Activated CD4-positive, alpha-beta T cell treated with anti-CD3 and anti-CD28 coated beads, Interleukin-2, amount 50 U/mL, for 16 hours (primary cell): ENCODE data around the gene STUM.
"Not testable (repeated sequence)": the region's sequence is repeated elsewhere in the genome, so short reads cannot be mapped to it uniquely, and the experiment has no call there.

Experiments used
- DNase-seq: peaks from one replicate; pipeline ENCODE4 v3.0.0-alpha.2; 2020

The STUM gene, protein sequence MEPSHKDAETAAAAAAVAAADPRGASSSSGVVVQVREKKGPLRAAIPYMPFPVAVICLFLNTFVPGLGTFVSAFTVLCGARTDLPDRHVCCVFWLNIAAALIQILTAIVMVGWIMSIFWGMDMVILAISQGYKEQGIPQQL

DNA sequence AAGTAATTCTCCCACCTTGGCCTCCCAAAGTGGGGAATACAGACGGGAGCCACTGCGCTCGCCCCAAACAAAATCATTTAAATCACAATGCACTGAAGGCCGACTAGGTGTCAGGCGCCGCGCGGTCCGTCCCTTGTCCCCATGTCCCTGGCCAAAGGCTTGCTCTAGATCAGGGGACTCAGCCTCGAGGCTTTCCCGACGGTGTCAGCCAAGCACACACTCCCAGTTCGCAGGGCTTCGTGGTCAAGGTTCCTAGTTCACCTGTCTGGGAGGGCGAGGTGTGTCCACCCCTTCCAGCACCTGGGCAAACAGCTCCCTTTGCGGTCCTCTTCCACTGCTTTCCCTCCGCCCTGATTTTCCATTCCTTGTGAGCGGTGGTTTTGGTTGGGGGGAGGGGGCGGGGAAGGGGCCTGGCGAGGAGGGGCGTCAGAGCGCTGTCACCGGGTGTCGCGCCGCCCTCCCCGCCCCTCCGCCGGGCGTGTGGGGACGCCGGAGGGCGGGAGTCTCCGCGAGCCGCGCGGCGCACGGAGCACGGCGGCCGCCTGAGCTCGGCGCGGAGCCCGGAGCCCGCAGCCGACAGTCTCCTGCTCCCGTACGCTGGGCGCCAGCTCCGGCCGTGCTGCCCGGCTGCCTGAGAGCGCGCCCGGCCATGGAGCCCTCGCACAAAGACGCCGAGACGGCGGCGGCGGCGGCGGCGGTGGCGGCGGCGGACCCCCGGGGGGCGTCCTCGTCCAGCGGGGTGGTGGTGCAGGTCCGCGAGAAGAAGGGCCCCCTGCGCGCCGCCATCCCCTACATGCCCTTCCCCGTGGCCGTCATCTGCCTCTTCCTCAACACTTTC is at the start of gene STUM:
TSS of gene STUM (plus strand) at position 509 of the 838 bp plus-strand sequence. CDS start at position 650, 141 bp downstream.
- DNase-seq = no peak

DNA sequence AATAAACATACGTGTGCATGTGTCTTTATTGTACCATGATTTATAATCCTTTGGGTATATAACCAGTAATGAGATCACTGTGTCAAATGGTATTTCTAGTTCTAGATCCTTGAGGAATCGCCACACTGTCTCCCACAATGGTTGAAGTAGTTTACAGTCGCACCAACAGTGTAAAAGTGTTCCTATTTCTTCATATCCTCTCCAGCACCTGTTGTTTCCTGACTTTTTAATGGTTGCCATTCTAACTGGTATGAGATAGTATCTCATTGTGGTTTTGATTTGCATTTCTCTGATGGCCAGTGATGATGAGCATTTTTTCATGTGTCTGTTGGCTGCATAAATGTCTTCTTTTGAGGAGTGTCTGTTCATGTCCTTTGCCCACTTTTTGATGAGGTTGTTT is 48.9 kb upstream of the STUM start:
- DNase-seq = not testable (repeated sequence)

DNA sequence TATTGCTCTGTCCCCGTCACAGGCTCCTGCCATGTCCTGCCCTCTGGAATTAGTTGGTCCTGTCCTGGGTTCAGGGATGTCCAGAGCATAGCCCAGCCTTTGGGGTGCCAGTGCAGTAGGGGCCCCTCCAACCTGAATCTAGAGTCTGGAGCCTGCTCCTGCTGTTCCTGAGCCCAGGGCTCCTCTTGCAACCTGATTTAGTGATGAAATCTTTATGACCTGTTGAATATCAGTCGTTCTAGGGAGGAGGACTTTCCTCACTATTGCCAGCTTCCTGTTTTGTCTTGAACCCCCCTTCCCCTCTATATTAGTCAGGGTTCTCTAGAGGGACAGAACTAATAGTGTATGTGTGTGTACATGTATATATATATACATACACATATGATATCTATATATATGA is 42.5 kb upstream of the STUM start:
- no peak for DNase-seq

DNA sequence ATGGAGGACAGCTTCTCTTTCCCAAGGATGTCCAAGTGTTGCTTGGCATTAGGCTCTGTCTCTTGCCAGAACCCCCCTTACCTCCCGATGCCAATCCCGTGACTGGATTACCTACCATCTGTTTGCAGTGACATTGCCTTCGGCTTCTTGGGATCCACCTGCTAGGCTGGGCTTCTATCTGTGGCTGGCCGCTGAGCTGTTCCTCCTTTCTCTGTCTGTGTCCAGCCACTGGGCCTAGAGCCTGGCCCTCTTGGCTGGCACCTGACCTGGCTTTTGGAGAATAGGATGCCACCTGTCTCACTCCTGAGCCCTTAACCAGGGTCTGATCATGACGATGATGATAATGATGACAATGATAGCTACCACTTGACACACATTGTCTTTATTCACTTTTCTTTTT is 41.6 kb upstream of the STUM start:
- DNase-seq = no peak

DNA sequence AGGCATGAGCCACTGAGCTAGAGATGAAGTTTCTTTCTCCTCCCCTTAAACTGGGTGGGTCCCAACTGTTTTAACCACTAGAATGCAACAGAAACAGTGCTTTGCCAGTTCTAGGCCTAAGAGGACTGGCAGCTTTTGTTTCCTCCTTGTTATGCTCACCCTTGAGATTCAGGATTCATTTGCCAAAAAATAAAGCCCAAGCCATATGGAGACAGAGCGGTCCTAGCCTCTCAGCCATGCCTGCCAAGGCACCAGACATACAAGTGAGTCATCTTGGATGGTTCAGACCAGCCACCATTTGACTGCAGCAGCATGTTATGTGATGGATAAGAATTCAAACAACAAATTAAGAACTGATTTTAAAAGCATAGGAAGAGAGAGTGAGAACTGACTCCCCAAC is 38.1 kb upstream of the STUM start:
- DNase-seq = no peak

DNA sequence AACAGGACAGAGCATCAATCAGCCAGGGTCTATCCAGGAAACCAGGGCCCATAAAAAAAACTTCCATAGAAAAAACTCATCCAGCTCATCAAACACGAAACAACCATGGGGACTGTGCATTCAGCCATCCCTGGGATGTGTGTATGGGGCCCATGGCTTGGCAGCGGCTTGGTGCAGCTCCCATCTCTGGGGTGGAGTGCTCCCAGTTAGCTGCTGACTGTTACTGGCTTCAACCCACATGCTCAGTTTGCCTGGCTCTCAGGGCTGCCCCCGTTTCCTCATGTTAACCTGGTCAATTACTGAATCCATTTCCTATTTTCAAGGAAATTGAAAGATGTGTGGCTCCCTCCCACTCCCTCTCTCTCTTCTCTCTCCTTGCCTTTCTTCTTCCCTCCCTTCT is 37.3 kb upstream of the STUM start:
- DNase-seq = no peak

DNA sequence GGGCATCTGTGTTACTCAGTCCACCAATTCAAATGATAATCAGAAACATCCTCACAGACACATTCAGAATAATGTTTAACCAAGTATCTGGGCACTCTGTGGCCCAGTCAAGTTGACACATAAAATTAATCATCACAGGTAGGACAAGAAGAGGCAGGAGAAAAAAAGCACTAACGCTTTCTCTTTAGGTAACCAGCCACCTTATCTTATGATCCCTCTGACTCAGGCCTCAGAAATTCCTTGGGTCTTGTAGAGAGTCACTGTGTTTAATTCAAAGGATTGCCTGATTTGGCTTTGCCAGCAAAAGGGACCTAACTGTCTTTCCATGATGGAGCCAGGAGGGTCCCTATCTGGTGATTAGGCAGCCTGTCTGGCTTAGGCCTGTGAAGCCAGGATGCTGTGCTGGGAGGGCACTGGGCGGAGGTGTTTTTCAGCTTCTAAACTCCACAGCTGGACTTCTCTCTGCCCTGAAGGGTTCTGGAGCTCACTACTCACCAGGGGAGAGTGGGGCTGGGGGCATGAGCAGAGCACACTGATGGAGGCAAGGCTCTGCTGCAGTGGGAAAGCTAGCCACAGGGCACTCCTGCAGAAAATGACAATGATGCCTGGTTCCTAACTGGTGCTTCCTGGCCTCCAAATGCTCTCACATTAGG is 36.4 kb upstream of the STUM start:
- no peak for DNase-seq

DNA sequence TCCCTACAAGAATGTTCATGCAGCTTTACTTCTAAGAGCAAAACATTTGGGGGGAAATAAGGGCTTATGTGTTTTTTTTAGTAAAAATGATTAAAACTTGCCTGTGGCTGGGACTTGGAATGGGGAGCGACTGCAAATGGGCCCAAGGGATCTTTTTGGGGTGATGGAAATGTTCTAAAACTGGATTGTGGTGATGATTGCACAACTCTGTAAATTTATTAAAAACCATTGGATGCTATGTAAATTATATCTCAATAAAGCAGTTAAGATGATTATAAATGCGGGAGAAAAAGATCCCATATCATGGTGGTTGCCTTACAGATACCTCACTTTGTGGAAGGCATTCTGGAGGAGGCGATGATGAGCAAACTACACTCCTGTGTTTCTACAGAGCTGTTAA is 30.2 kb upstream of the STUM start:
- no peak for DNase-seq

DNA sequence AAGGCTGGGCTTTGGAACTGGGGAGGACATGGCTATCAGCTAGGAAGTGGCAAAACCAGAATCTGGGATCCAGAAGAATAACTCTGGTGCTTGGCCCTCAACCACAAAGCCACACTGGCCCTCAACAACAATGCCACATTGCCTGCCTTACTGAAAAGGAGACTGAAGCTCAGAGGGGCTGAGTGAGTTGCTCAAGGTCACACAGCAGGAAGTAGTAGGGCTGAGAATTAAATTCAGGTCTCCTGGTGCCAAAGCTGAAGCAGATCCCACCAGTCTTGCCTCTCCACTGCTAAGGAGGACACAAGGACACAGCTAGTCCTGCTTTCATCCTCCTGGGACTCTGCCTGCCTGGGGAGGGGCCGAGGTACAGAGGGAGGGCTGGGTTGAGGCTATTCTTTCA is 29.4 kb upstream of the STUM start:
- no peak for DNase-seq

DNA sequence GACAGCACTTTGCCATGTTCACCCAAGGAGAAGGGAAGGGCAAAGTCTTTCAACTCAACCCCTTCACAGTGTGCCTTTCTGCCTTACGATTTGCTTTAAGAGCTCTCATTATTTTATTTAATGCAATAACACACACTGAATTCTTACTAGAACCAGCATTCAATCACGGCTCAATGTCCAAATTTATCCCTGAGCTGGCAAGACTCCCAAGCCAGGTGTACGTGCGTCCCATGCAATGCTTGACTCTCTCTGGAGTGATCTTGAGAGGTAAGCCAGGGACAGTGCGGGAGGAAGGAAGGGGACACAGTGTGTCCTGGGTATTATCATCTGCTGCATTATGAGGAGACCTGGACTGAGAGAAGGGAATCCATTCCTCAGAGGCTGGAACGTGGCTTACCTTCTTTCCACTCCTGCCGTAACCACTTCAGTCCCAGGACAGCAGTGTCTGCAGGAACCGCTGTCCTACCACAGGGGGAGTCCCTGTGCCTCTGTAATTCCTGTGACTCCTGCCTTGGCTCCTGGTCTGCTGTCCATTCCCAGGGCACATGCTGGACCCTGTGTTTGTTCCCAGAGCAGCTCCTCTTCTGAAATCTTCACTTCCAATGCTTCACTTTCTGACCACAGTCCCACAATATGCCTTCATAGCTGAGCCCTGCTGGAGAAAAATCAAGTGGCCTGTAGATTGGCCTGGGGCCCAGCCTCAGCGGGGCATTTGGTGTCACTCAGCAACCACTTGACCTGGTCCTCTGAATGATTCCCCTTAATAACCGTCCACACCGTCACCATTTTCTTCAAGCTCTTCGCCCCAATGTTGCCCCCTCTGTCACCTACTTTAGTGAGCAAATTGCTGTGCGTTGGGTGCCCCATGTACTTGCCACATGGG is 28.6 kb upstream of the STUM start:
- DNase-seq = no peak

DNA sequence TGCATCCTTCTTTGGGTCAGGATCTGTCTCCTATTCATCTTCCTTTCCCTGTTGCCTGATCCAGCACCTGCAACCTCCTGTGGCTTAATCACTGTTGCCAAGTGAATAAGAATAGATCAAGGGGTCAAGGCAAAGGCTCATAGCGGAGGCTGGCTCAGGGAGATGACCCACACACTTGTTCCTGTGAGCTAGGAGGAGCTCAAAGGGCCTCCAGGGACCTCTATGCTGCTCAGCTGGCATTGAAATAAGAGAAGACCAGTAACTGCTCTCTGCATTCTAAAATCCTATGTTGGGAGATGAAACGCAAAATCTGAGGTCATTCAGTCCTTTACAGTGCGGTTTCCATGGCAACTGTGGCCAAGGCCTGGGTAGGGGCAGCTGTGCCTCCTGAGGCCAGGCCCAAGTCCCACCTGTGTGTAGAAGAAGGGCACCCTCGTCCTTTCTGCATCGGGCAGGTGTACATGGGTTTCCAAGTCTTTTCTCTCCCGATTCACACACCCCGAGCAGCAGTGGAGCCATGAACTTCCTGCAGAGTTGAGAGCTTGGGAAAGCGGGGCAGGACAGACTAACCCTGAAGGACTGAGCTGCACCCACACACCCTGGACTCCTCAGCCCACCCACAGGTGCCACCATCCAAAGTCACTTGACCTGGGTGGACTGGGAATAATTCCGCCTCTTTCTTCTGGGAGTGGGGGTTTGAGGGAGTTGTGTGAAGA is 27.8 kb upstream of the STUM start:
- DNase-seq = no peak

DNA sequence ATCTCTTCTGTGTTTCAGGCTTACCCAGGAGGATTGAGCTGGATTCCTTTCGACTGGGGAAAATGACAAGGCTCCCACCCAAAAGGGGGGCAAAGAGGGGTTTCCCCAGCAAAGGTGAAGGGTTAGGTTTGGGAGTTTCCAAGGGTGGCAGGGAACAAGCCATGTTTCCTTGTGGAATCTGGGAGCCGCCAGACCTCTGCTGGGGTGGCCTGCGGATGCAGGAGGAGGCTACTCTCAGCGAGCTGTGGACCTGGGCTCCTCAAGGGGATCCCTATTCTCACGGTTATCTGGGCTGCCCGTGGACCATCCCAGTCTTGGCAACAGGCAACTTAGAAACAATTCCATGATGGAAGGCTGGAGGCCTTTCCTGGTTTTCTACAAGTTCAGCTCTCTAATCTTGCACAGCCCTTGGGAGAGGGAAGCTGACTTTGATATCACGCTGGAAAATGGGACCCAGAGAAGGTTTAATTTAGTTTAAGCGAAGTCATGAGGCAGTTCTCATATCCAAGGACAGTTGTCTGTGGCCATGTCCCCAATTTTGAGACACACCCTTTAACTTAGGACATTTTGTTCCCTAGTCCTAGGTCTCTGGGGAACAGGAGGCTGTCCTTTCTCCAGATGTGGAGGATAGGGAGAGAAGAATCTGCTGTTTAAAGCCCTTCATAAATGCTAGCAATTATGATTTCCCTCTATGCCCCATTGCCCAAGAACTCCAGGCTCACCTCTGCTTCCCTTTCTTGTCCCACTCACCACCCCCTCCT is 24.7 kb upstream of the STUM start:
- no peak for DNase-seq

DNA sequence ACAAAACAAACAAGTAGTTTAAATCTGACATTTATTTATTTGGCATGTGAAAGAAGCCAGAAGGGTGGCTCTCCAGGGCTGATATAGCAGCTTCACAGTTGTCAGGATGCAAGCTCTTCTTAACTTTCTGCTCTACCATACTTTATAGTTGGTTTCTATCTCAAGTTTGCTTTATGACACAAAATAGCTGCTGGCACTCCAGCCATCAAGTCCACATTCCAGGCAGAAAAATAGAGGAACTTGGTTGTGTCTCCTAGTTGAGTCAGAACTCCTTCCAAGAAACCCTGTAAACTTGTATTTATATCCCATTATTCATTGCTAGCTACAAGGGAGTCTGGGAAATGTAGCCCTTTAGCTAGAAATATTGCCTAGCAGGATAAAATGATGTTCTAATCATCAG is 24.0 kb upstream of the STUM start:
- no peak for DNase-seq

DNA sequence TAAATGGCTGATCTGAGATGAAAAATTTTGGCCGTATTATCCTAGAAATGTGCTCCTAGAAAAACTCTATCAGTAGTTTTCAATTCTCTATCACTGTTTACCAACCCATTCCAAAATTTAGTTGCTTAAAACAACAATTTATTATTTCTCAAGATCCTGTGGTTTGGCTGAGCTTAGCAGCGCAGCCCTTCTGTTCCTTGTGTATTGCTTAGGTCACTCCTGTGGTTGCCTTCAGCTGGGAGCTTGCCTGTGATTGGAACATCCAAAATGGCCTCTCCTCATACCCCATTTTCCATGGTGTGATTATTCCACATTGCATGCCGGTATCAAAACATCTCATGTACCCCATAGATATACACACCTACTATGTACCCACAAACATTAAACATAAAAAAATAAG is 22.8 kb upstream of the STUM start:
- no peak for DNase-seq

DNA sequence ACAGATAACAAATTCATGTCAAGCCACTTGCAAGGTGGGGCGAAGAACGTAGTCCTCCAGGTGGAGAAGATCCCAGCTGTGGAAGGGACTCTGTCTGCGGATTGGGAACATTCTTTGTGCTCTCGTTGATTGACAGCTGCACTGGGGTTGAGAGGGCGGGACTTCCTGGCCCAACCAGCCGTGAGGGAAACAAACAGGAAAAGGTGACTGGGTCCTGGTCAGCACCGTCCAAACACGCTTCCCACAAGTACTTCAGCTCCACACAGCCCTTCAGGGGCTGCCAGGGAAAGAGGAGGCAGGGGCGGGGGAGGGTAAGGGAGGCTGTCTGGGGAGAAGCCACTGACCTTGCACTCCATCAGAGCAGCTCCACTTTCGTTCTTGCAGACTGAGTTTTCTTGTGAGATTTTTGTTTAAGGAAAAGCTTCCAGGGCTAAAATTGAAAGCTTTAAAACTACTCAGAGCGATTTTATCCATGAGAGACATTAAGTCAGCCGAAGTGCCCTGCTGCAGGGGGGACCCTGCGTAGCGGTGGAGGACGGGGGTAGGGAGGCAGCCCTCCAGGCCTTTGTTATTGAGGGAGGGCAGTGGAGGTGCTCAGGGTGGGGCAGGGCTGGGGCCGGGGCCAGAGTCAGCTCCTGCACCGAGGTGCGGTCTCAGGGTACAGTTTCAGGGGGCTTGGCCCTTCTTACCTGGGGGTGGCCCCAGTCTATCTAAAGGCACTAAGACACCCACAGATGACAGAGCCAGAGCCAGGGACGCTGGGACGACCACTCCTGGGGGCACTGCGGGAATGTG is 21.6 kb upstream of the STUM start:
- DNase-seq = no peak

DNA sequence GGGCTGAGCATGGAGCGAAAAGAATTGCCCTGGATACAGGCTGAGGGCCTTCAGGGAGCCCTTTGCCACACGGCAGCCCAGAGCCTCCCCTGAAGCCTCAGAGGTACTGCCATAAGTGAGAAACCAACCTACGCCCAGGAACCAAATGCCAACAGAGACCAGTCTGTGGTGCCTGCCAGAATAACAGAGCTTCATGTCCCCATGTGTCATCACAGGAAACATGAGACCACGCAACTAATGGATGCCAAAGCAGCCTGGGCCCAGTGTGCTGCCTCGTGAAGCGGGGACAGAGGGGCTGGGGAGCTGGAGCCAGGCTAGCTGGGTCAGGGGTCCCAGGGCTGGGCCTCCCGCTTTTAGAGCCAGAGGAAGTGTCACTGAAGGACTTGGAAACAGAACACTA is 18.7 kb upstream of the STUM start:
- DNase-seq = no peak

DNA sequence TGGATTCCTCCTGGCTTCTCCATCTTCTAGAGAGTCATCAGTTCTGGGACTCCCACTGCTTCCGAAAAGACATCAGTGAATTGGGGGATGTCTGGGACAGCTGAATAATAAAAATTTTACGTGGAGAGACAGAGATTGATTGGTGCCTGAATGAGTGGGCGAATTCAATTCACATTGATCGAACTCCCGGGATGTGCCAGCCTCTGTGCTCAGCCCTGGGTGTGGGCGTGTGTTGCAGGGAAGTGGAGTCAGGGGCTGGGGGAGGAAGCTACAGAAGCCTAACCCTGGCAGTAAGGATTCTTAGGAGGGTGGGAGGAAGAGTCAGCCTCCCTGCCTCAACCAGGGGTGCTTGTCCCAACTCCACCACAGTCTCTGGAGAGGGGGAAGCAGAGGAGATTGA is 18.0 kb upstream of the STUM start:
- no peak for DNase-seq

DNA sequence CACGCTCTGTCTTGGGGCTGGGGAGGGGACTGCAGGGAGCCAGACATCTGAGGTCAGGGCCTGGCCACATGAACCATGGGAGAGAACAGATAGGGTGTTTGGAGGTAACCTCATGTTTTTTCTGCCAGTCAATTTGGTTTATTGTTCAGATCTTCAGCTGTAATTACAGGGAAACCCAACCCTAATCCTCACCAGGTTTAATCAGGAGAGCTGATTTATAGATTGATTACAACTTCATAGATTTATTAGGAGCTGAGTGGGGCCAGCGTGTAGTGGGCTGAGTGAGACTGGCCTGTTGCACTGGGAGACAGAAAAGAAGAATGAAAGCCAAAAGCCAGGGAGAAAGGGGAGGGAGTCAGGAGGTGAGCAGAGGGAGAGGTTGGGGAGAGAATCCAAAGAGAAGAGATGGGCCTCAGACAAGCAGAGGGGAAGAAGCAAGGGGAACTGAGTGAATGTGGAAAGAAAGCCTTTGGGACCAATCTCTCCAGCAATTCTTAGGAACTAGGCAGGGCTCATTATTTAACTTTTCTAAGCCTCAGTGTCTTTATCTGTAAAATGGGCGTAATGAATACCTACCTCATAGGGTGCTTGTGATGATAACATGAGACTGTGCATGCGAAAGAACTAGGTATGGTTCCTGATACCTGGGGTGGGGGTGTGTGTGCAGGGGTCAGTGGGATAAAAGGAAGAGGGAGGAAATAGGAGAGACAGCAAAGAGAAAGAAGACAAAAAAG is 17.0 kb upstream of the STUM start:
- no peak for DNase-seq

DNA sequence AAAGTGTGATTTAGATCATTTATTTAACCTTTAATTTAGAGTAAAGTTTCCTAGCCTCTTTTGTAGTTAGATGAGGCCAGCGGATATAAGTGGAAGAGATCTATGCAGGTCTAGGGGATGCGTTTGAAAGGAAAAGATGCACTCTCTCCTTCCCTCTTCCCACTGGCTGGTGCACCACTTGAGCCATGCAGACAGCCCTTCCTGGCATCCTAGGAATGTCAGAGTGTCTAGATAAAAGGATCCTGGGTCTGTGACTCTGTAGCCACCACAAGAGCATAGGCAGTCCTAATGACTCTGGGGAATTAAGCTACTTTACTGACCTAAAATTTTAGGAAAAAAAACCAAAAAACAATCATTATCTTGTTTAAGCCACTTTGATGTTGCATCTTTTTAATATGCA is 16.0 kb upstream of the STUM start:
- DNase-seq = no peak

DNA sequence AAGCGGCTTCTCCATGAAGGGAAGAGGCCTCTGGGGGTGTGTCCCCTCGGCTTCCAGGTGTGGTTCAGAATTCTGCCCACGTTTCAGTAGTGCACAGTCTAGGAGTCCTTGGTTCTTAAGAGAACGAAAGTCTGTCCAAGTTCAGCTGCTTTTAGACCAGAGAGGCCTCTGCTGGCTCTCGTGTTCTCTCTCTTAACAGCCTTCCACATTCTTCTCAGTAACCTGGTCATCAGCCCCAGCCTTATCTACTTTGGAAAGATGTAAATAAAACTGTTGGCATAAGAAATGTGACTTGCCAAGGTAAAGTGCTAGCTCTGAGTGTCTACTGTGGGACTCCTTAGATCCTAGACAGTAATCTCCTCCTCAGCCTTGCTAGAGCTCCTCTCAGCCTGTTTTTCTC is 15.3 kb upstream of the STUM start:
- DNase-seq = no peak
